ENCODE results near the gene NTM. TPM values are rescaled to one million over a fixed set of nuclear protein-coding genes. Genes with fewer than 3 reads are reported as not detected.

NTM gene
- total RNA-seq, 1 experiment from 2014 or later, result not detected

GRCh38 chr11:131833366-131833765 is 463.0 kb downstream of the NTM start:
- Histone ChIP-seq H3K27me3 (ENCODE audit: insufficient read depth, low read length) (no peaks in the 10 kb centered on the region), H3K4me3 (replicated peaks in 1 of 2; ENCODE audit: low read depth in 1 of 2, low read length in 2 of 2) (no peak overlapping the region), H3K27ac (ENCODE audit: low read depth, low read length) (no peak overlapping the region), H3K36me3 (ENCODE audit: control insufficient read depth in 1 of 2, insufficient read depth in 2 of 2, low read length in 2 of 2) (no peaks in the 10 kb centered on the region), H3K9me3 (ENCODE audit: control insufficient read depth in 1 of 2, insufficient read depth in 1 of 2, low read depth in 1 of 2, low read length in 2 of 2) (peaks cover 3 to 32% of the 10 kb centered on the region in 2 experiments; a peak in 2 of 4 replicates), H3K79me2 (ENCODE audit: insufficient read depth, low read length) (no peaks in the 10 kb centered on the region), H2AFZ (ENCODE audit: low read depth, low read length, poor library complexity, severe bottlenecking) (no peak overlapping the region), H3K9me2 (ENCODE audit: insufficient read depth) (no peaks in the 10 kb centered on the region), H4K20me1 (ENCODE audit: insufficient read depth) (no peaks in the 10 kb centered on the region; the same call in 1 of the 2 replicates), H3K4me2 (ENCODE audit: low read length) (no peak overlapping the region), H3K4me1 (ENCODE audit: control insufficient read depth in 1 of 2, insufficient read depth in 2 of 2, low read length in 2 of 2) (no peaks in the 10 kb centered on the region), H3K9ac (ENCODE audit: low read length) (no peak overlapping the region)
- RAD21 ChIA-PET (ENCODE audit: low non-redundant PET in 1 of 2, low total read pairs in 2 of 2, uncharacterized antibody in 2 of 2, unreplicated experiment in 2 of 2), result no interaction called here
- ATAC-seq (no peak), DNase-seq (ENCODE audit: low read depth, low spot score) (no peak)
- TF ChIP-seq REST (IDR thresholded peaks at IDR 0.05; ENCODE audit: low read depth) (no peak), CBX3 (IDR thresholded peaks at IDR 0.05; ENCODE audit: low read depth) (no peak), POLR2A (IDR thresholded peaks at IDR 0.05; ENCODE audit: borderline replicate concordance, extremely low read depth, insufficient read depth, insufficient read length) (no peak), POLR2AphosphoS5 (IDR thresholded peaks at IDR 0.05; ENCODE audit: low read depth, low read length) (no peak), EGR1 (IDR thresholded peaks at IDR 0.05; ENCODE audit: low read depth) (no peak), RAD21 (IDR thresholded peaks at IDR 0.05; ENCODE audit: low read depth) (no peak), CEBPB (IDR thresholded peaks at IDR 0.05; ENCODE audit: low read depth) (no peak), ZFX (IDR thresholded peaks at IDR 0.05) (no peak)
- intact Hi-C loops (cut with micrococcal nuclease), result no loop called here
- CTCF ChIA-PET, result no interaction called here
- POLR2A ChIA-PET, result no interaction called here
- BruUV-seq (replicated peaks), result no TSS peak

GRCh38 chr11:131837562-131837961 is 467.1 kb downstream of the NTM start:
- no peaks in the 10 kb centered on the region; the same call in 1 of the 2 replicates for H4K20me1 ChIP-seq (ENCODE audit: insufficient read depth)
- no peak for ATAC-seq
- no peaks in the 10 kb centered on the region for H3K9me2 ChIP-seq (ENCODE audit: insufficient read depth)
- ChIA-PET RAD21 (ENCODE audit: low non-redundant PET in 1 of 2, low total read pairs in 2 of 2, uncharacterized antibody in 2 of 2, unreplicated experiment in 2 of 2) (no interaction called here), POLR2A (no interaction called here), CTCF (no interaction called here)
- H3K4me3 ChIP-seq (replicated peaks in 1 of 2; ENCODE audit: low read depth in 1 of 2, low read length in 2 of 2), result no peak overlapping the region
- no peak overlapping the region for H3K27ac ChIP-seq (ENCODE audit: low read depth, low read length)
- no peak for TF ChIP-seq CBX3 (IDR thresholded peaks at IDR 0.05; ENCODE audit: low read depth)
- TF ChIP-seq ZNF274 (IDR thresholded peaks at IDR 0.05; ENCODE audit: low read depth, low read length), result no peak
- no peak for TF ChIP-seq ELF1 (IDR thresholded peaks at IDR 0.05; ENCODE audit: borderline replicate concordance, low read depth)
- TF ChIP-seq ZFX (IDR thresholded peaks at IDR 0.05), result no peak
- TF ChIP-seq SRF (IDR thresholded peaks at IDR 0.05; ENCODE audit: low read depth), result no peak
- TF ChIP-seq MAX (IDR thresholded peaks at IDR 0.05), result no peak
- TF ChIP-seq YY1 (IDR thresholded peaks at IDR 0.05; ENCODE audit: extremely low read depth, insufficient replicate concordance, low read depth, low read length), result no peak
- no TSS peak for BruUV-seq (replicated peaks)
- H3K9me3 ChIP-seq (ENCODE audit: control insufficient read depth in 1 of 2, insufficient read depth in 1 of 2, low read depth in 1 of 2, low read length in 2 of 2), result peaks cover 7 to 28% of the 10 kb centered on the region in 2 experiments; a peak in 2 of 4 replicates
- no peak overlapping the region for H3K4me2 ChIP-seq (ENCODE audit: low read length)
- no peaks in the 10 kb centered on the region for H3K36me3 ChIP-seq (ENCODE audit: control insufficient read depth in 1 of 2, insufficient read depth in 2 of 2, low read length in 2 of 2)
- no peaks in the 10 kb centered on the region for H3K79me2 ChIP-seq (ENCODE audit: insufficient read depth, low read length)
- H3K4me1 ChIP-seq (ENCODE audit: control insufficient read depth in 1 of 2, insufficient read depth in 2 of 2, low read length in 2 of 2), result no peaks in the 10 kb centered on the region
- no peaks in the 10 kb centered on the region for H3K27me3 ChIP-seq (ENCODE audit: insufficient read depth, low read length)
- no peak overlapping the region for H3K9ac ChIP-seq (ENCODE audit: low read length)
- H2AFZ ChIP-seq (ENCODE audit: low read depth, low read length, poor library complexity, severe bottlenecking), result no peak overlapping the region
- intact Hi-C loops (cut with micrococcal nuclease), result no loop called here
- DNase-seq (ENCODE audit: low read depth, low spot score), result no peak

All from HCT116 (cell line).